Measurements from ENCODE around the gene AMPD2. TPM values are rescaled to one million over a fixed set of nuclear protein-coding genes. Genes with fewer than 3 reads are reported as not detected.
A peak's percentile ranks its signal among the peaks of the same experiment; 100 is the strongest.

Gene AMPD2
- total RNA-seq, 6 donors from 2014 or later: 39.5 to 183 (median 58.9) TPM

GRCh38 chr1:109613361-109614147 is 6.1 kb upstream of the AMPD2 start:
- ATAC-seq (ENCODE audit: low FRiP score in 2 of 2): no peak
- Histone ChIP-seq H3K9me3 (no peaks in the 10 kb centered on the region), H3K36me3 (no peaks in the 10 kb centered on the region), H3K4me3 (no peak overlapping the region), H3K4me1 (peaks cover 8 to 27% (median 21%) of the 10 kb centered on the region in 4 donors), H3K27ac (peak overlapping the region in 3 of 4 donors; percentile 10 to 62 (median 46)), H3K27me3 (no peaks in the 10 kb centered on the region)
- DNase-seq: no peak
- WGBS, 2 donors: 36 to 54% methylated on average over 7 of the region's 7 CpGs
- TF ChIP-seq POLR2AphosphoS5 (IDR thresholded peaks at IDR 0.05): no peak
- TF ChIP-seq, protein P1, sequence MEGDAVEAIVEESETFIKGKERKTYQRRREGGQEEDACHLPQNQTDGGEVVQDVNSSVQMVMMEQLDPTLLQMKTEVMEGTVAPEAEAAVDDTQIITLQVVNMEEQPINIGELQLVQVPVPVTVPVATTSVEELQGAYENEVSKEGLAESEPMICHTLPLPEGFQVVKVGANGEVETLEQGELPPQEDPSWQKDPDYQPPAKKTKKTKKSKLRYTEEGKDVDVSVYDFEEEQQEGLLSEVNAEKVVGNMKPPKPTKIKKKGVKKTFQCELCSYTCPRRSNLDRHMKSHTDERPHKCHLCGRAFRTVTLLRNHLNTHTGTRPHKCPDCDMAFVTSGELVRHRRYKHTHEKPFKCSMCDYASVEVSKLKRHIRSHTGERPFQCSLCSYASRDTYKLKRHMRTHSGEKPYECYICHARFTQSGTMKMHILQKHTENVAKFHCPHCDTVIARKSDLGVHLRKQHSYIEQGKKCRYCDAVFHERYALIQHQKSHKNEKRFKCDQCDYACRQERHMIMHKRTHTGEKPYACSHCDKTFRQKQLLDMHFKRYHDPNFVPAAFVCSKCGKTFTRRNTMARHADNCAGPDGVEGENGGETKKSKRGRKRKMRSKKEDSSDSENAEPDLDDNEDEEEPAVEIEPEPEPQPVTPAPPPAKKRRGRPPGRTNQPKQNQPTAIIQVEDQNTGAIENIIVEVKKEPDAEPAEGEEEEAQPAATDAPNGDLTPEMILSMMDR (IDR thresholded peaks at IDR 0.05): no peak
- no peak for TF ChIP-seq POLR2A (IDR thresholded peaks at IDR 0.05)
- TF ChIP-seq EP300 (IDR thresholded peaks at IDR 0.05): no peak

DNA sequence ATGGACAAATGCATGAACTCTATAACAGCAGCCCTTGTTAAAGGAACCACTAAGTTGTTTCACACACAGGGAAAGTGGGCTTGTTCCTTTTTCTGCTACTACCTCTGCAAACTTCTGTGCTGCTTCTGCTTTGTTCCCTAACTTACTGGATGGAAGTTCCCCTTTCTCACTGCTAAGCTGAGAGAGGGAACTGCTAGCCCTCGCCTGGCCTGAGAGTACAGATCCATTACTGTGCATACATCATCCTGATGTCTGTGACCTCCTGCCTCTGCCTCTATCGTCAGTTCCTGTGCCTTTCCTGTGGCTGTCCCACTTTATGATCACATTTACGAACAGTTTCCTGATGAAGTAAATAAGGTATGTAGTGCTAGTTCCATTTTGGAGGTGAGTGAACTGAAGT is 3.8 kb upstream of the AMPD2 start:
- no peaks in the 10 kb centered on the region for H3K36me3 ChIP-seq
- TF ChIP-seq POLR2A (IDR thresholded peaks at IDR 0.05) (peak in 1 of 4 donors; percentile 62), POLR2AphosphoS5 (IDR thresholded peaks at IDR 0.05) (peak in 1 of 2 donors; percentile 54), EP300 (IDR thresholded peaks at IDR 0.05) (peak in 1 of 4 donors; percentile 60)
- TF ChIP-seq, protein P1 (IDR thresholded peaks at IDR 0.05): no peak
- H3K27ac ChIP-seq: peak overlapping the region; percentile 72 to 85 (median 78)
- H3K4me1 ChIP-seq: peaks cover 19 to 48% (median 38%) of the 10 kb centered on the region in 4 donors
- H3K4me3 ChIP-seq: no peak overlapping the region
- DNase-seq: peak in 1 of 2 donors; percentile 71
- peak; percentile 61 to 70 for ATAC-seq (ENCODE audit: low FRiP score in 2 of 2)
- 37 to 38% methylated on average over 3 of the region's 3 CpGs for WGBS, 2 donors
- no peaks in the 10 kb centered on the region for H3K9me3 ChIP-seq
- no peaks in the 10 kb centered on the region for H3K27me3 ChIP-seq

GRCh38 chr1:109616391-109616790 is 3.2 kb upstream of the AMPD2 start:
- Histone ChIP-seq H3K27me3 (no peaks in the 10 kb centered on the region), H3K27ac (peak overlapping the region; percentile 72 to 85 (median 78)), H3K4me1 (peaks cover 23 to 53% (median 43%) of the 10 kb centered on the region in 4 donors), H3K9me3 (no peaks in the 10 kb centered on the region), H3K36me3 (no peaks in the 10 kb centered on the region), H3K4me3 (no peak overlapping the region)
- DNase-seq: no peak
- no peak for ATAC-seq (ENCODE audit: low FRiP score in 2 of 2)
- 54 to 55% methylated on average over 3 of the region's 3 CpGs for WGBS, 2 donors
- no peak for TF ChIP-seq POLR2A (IDR thresholded peaks at IDR 0.05)
- no peak for TF ChIP-seq POLR2AphosphoS5 (IDR thresholded peaks at IDR 0.05)
- TF ChIP-seq EP300 (IDR thresholded peaks at IDR 0.05): no peak
- TF ChIP-seq, protein P1 (IDR thresholded peaks at IDR 0.05): no peak

- Histone ChIP-seq H3K36me3 (no peaks in the 10 kb centered on the region), H3K4me3 (no peak overlapping the region), H3K27me3 (no peaks in the 10 kb centered on the region), H3K9me3 (no peaks in the 10 kb centered on the region), H3K4me1 (peaks cover 30 to 62% (median 52%) of the 10 kb centered on the region in 4 donors), H3K27ac (peak overlapping the region; percentile 72 to 85 (median 78))
- WGBS, 2 donors: 57 to 64% methylated on average over 3 of the region's 3 CpGs
- TF ChIP-seq, protein P1 (IDR thresholded peaks at IDR 0.05): no peak
- TF ChIP-seq POLR2AphosphoS5 (IDR thresholded peaks at IDR 0.05) (peak in 1 of 2 donors; percentile 62), POLR2A (IDR thresholded peaks at IDR 0.05) (peak in 1 of 4 donors; percentile 19), EP300 (IDR thresholded peaks at IDR 0.05) (no peak)
- DNase-seq: peak in 1 of 2 donors; percentile 22
- peak in 1 of 2 donors; percentile 31 for ATAC-seq (ENCODE audit: low FRiP score in 2 of 2)
These were observed 2.3 kb upstream of the AMPD2 start for GRCh38 chr1:109617291-109617801.

Data from upper lobe of left lung (tissue), 6 donors.